AML-193 (cell line): ENCODE data around the gene COX5A.

Experiments used
- DNase-seq, 2 experiments: peaks; one replicate each; lab custom pipeline; 2025; lab: John Stamatoyannopoulos, UW

The COX5A gene

GRCh38 chr15:74937590-74938371 is at the start of gene COX5A:
Gene COX5A (minus strand): TSS chr15:74938073. CDS start chr15:74938014, 59 bp downstream.
- peak; percentile 89 to 93 for DNase-seq

GRCh38 chr15:74983725-74984231 is 45.9 kb upstream of the COX5A start:
- DNase-seq, result no peak

GRCh38 chr15:74982183-74982582 is 44.3 kb upstream of the COX5A start:
- DNase-seq, result no peak

- no peak for DNase-seq
Measured at GRCh38 chr15:74978503-74978902, 40.6 kb upstream of the COX5A start.

GRCh38 chr15:74978077-74978476 is 40.2 kb upstream of the COX5A start:
- no peak for DNase-seq

GRCh38 chr15:74977599-74977998 is 39.7 kb upstream of the COX5A start:
- DNase-seq, result no peak

GRCh38 chr15:74976159-74976558 is 38.3 kb upstream of the COX5A start:
- DNase-seq, result no peak

- no peak for DNase-seq
Measured at GRCh38 chr15:74967670-74968069, 29.8 kb upstream of the COX5A start.

GRCh38 chr15:74964794-74965193 is 26.9 kb upstream of the COX5A start:
- DNase-seq, result no peak

GRCh38 chr15:74963213-74963612 is 25.3 kb upstream of the COX5A start:
- no peak for DNase-seq

- no peak for DNase-seq
Measured at GRCh38 chr15:74962671-74963070, 24.8 kb upstream of the COX5A start.

- DNase-seq, result no peak
Measured at GRCh38 chr15:74962219-74962618, 24.3 kb upstream of the COX5A start.

- no peak for DNase-seq
Measured at GRCh38 chr15:74961616-74962015, 23.7 kb upstream of the COX5A start.

- DNase-seq, result no peak
Measured at GRCh38 chr15:74960995-74961588, 23.2 kb upstream of the COX5A start.

- DNase-seq, result no peak
Measured at GRCh38 chr15:74960286-74960685, 22.4 kb upstream of the COX5A start.

- no peak for DNase-seq
Measured at GRCh38 chr15:74959586-74959939, 21.7 kb upstream of the COX5A start.

- no peak for DNase-seq
Measured at GRCh38 chr15:74958908-74959585, 21.2 kb upstream of the COX5A start.

GRCh38 chr15:74958320-74958907 is 20.5 kb upstream of the COX5A start:
- no peak for DNase-seq

GRCh38 chr15:74957476-74958035 is 19.7 kb upstream of the COX5A start:
- DNase-seq, result no peak

- DNase-seq, result peak; percentile 34 to 35
Measured at GRCh38 chr15:74956648-74957475, 19.0 kb upstream of the COX5A start, which contains the start of gene RPP25. Gene RPP25 (minus strand): TSS chr15:74956772. CDS start chr15:74956583, 189 bp downstream.
